Mammary epithelial cell (primary cell): Measurements from ENCODE around the gene RAC2.

Experiments
- CTCF ChIP-seq, 2 donors: IDR thresholded peaks in 1 of 2; conservative IDR thresholded peaks in 1 of 2; 2 replicates each; pipeline ENCODE4 v1.5.1; 2011 to 2012; ENCODE audit warnings: inconsistent platforms in 2 of 2, low read length in 2 of 2, mild to moderate bottlenecking in 2 of 2, control low read depth in 1 of 2, low read depth in 1 of 2; ENCODE audit not compliant: insufficient read depth in 1 of 2; ENCODE audit errors: extremely low read depth in 1 of 2
- EZH2 ChIP-seq: IDR thresholded peaks from 2 replicates; pipeline ENCODE4 v1.6.1; 2012; ENCODE audit warnings: low read length, inconsistent platforms, borderline replicate concordance

GRCh38 chr22:37213218-37213855, 30.7 kb downstream of the RAC2 start:
- no peak for TF ChIP-seq CTCF (conservative IDR thresholded peaks at IDR 0.05 in 1 of 2, IDR thresholded peaks at IDR 0.05 in 1 of 2; ENCODE audit: extremely low read depth in 1 of 2, insufficient read depth in 1 of 2, low read depth in 1 of 2, low read length in 2 of 2)
- TF ChIP-seq EZH2 = no peak
